ENCODE data around the gene CDC73. TPM values are rescaled to one million over a fixed set of nuclear protein-coding genes. Genes with fewer than 3 reads are reported as not detected.
A peak's percentile ranks its signal among the peaks of the same experiment; 100 is the strongest.

The CDC73 gene
- total and polyA plus RNA-seq, 2 experiments from 2014 or later = 32.4 to 33.9 TPM

DNA sequence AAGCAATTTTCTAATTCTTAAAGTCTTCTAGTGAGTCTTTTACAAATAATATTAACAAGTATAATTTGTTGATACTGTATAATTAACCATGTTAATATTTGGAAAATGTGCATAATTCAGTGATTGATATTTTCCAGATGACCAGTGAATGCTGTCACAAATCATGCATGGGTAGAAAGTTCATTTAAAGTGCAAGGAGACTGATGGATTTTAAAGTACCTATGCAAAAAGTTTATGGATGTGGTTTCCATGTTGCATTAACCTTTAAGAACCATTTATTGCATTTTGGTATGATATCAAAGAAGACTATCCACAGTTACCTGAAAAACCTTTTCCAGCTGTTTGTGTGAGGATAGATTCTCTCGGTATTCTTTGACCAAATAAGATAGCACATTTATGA, 23.2 kb downstream of the CDC73 start:
- Histone ChIP-seq H3K36me3 (replicated peaks; ENCODE audit: insufficient read depth, low read depth) (no peaks in the 10 kb centered on the region), H3K4me3 (no peak overlapping the region), H3K9me2 (replicated peaks; ENCODE audit: insufficient read depth) (no peaks in the 10 kb centered on the region), H3K79me2 (no peaks in the 10 kb centered on the region), H3K4me2 (no peak overlapping the region), H4K20me1 (ENCODE audit: insufficient read depth, poor library complexity, severe bottlenecking) (no peaks in the 10 kb centered on the region), H3K27me3 (no peaks in the 10 kb centered on the region), H3K9me3 (ENCODE audit: low read depth) (no peaks in the 10 kb centered on the region), H2AFZ (no peak overlapping the region), H3K4me1 (ENCODE audit: insufficient read depth) (no peaks in the 10 kb centered on the region), H3K27ac (no peak overlapping the region)
- 70% methylated on average over 1 of the region's 1 CpG for WGBS (ENCODE audit: low lambda C conversion rate, missing lambda C conversion rate)
- DNase-seq (ENCODE audit: low spot score) = no peak
- TF ChIP-seq EZH2 (IDR thresholded peaks at IDR 0.05; ENCODE audit: borderline replicate concordance) (no peak), EZH2phosphoT487 (IDR thresholded peaks at IDR 0.05; ENCODE audit: low read depth, severe bottlenecking, unreplicated experiment) (no peak)
- TF ChIP-seq, protein P1, sequence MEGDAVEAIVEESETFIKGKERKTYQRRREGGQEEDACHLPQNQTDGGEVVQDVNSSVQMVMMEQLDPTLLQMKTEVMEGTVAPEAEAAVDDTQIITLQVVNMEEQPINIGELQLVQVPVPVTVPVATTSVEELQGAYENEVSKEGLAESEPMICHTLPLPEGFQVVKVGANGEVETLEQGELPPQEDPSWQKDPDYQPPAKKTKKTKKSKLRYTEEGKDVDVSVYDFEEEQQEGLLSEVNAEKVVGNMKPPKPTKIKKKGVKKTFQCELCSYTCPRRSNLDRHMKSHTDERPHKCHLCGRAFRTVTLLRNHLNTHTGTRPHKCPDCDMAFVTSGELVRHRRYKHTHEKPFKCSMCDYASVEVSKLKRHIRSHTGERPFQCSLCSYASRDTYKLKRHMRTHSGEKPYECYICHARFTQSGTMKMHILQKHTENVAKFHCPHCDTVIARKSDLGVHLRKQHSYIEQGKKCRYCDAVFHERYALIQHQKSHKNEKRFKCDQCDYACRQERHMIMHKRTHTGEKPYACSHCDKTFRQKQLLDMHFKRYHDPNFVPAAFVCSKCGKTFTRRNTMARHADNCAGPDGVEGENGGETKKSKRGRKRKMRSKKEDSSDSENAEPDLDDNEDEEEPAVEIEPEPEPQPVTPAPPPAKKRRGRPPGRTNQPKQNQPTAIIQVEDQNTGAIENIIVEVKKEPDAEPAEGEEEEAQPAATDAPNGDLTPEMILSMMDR (IDR thresholded peaks at IDR 0.05; ENCODE audit: poor library complexity) = no peak

DNA sequence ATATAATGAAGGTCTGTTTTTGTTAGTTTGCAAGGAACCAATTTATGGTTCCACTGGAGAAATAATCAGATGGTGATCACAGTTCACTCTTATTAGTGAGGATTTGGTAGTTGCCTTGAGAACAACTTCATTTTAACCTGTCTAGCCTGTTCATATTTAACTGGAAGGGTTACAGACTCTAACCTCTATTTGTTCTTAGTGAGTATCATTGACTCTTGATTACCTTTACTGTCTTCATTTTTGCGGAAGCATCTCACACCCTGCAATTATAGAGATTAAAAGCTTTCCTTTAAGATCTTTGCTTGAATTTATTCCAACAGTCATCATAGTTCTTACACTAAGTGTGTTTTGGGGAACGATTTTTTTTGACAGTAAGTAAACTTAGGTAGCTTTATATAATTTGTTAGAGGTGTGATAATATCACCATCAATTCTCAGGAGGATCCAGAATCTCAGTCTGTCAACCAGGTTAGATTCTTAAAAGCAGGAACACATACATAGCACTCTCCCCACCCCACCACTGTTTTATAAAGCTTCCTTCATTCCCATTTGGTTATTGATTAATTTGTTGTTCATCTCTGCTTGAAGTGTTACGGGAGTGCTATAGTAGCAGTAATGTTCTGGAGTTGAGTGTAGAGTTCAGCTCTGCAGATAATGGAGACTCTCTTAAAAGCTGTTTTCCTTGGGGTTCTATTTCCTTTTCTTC, 34.4 kb downstream of the CDC73 start:
- Histone ChIP-seq H3K27ac (peak overlapping the region; percentile 17), H3K36me3 (replicated peaks; ENCODE audit: insufficient read depth, low read depth) (no peaks in the 10 kb centered on the region), H2AFZ (no peak overlapping the region), H3K9me3 (ENCODE audit: low read depth) (no peaks in the 10 kb centered on the region), H4K20me1 (ENCODE audit: insufficient read depth, poor library complexity, severe bottlenecking) (no peaks in the 10 kb centered on the region), H3K79me2 (peaks cover 14% of the 10 kb centered on the region), H3K9me2 (replicated peaks; ENCODE audit: insufficient read depth) (no peaks in the 10 kb centered on the region), H3K27me3 (no peaks in the 10 kb centered on the region), H3K4me2 (peak overlapping the region; percentile 20), H3K4me1 (ENCODE audit: insufficient read depth) (peaks cover 16% of the 10 kb centered on the region), H3K4me3 (no peak overlapping the region)
- no peak for TF ChIP-seq EZH2 (IDR thresholded peaks at IDR 0.05; ENCODE audit: borderline replicate concordance)
- DNase-seq (ENCODE audit: low spot score) = no peak
- 70% methylated on average over 3 of the region's 3 CpGs for WGBS (ENCODE audit: low lambda C conversion rate, missing lambda C conversion rate)

- H2AFZ ChIP-seq = no peak overlapping the region
- peaks cover 16% of the 10 kb centered on the region for H3K4me1 ChIP-seq (ENCODE audit: insufficient read depth)
- DNase-seq (ENCODE audit: low spot score) = no peak
- no peaks in the 10 kb centered on the region for H4K20me1 ChIP-seq (ENCODE audit: insufficient read depth, poor library complexity, severe bottlenecking)
- H3K4me3 ChIP-seq = no peak overlapping the region
- no peaks in the 10 kb centered on the region for H3K27me3 ChIP-seq
- peak overlapping the region; percentile 17 for H3K27ac ChIP-seq
- H3K36me3 ChIP-seq (replicated peaks; ENCODE audit: insufficient read depth, low read depth) = no peaks in the 10 kb centered on the region
- no peaks in the 10 kb centered on the region for H3K9me3 ChIP-seq (ENCODE audit: low read depth)
- H3K9me2 ChIP-seq (replicated peaks; ENCODE audit: insufficient read depth) = no peaks in the 10 kb centered on the region
- 41% methylated on average over 3 of the region's 3 CpGs for WGBS (ENCODE audit: low lambda C conversion rate, missing lambda C conversion rate)
- peak overlapping the region; percentile 20 for H3K4me2 ChIP-seq
- TF ChIP-seq EZH2 (IDR thresholded peaks at IDR 0.05; ENCODE audit: borderline replicate concordance) = no peak
- no peak for TF ChIP-seq EZH2phosphoT487 (IDR thresholded peaks at IDR 0.05; ENCODE audit: low read depth, severe bottlenecking, unreplicated experiment)
- H3K79me2 ChIP-seq = peaks cover 14% of the 10 kb centered on the region
Measured at GRCh38 chr1:193156822-193157142, 35.0 kb downstream of the CDC73 start.

GRCh38 chr1:193157360-193157759, 35.5 kb downstream of the CDC73 start:
- H3K9me3 ChIP-seq (ENCODE audit: low read depth) = no peaks in the 10 kb centered on the region
- peaks cover 16% of the 10 kb centered on the region for H3K79me2 ChIP-seq
- WGBS (ENCODE audit: low lambda C conversion rate, missing lambda C conversion rate) = 49% methylated on average over 2 of the region's 2 CpGs
- no peaks in the 10 kb centered on the region for H3K9me2 ChIP-seq (replicated peaks; ENCODE audit: insufficient read depth)
- H4K20me1 ChIP-seq (ENCODE audit: insufficient read depth, poor library complexity, severe bottlenecking) = no peaks in the 10 kb centered on the region
- peaks cover 16% of the 10 kb centered on the region for H3K4me1 ChIP-seq (ENCODE audit: insufficient read depth)
- no peaks in the 10 kb centered on the region for H3K27me3 ChIP-seq
- no peak overlapping the region for H2AFZ ChIP-seq
- H3K4me3 ChIP-seq = no peak overlapping the region
- DNase-seq (ENCODE audit: low spot score) = peak; percentile 7
- no peak overlapping the region for H3K4me2 ChIP-seq
- no peak overlapping the region for H3K27ac ChIP-seq
- no peaks in the 10 kb centered on the region for H3K36me3 ChIP-seq (replicated peaks; ENCODE audit: insufficient read depth, low read depth)
- TF ChIP-seq EZH2phosphoT487 (IDR thresholded peaks at IDR 0.05; ENCODE audit: low read depth, severe bottlenecking, unreplicated experiment) = no peak
- TF ChIP-seq EZH2 (IDR thresholded peaks at IDR 0.05; ENCODE audit: borderline replicate concordance) = no peak
- TF ChIP-seq, protein P1 (IDR thresholded peaks at IDR 0.05; ENCODE audit: poor library complexity) = no peak

All from hepatocyte (in vitro differentiated cells).